Activated B cell treated with CpG ODN at 0.5 μM for 24 hours (primary cell): ENCODE measurements around the gene OSBPL3. TPM values are rescaled to one million over a fixed set of nuclear protein-coding genes. Genes with fewer than 3 reads are reported as not detected.

Experiments used
- ATAC-seq: fragments of 200-7000 bp; cut with Tn5 transposase; one replicate; pipeline ENCODE4 v1.10.0; 2021; ENCODE audit warnings: low read depth, mild to moderate bottlenecking, moderate library complexity
- CTCF ChIA-PET: fragments of 350-600 bp; sonication (Branson Sonifier 250); formaldehyde crosslinking; loops from one replicate; lab custom pipeline; 2021; ENCODE audit warnings: antibody characterized with exemption; lab: Charles Lee
- POLR2A ChIA-PET: fragments of 350-600 bp; sonication (Branson Sonifier 250); formaldehyde crosslinking; loops from one replicate; lab custom pipeline; 2021; ENCODE audit warnings: antibody characterized with exemption; lab: Charles Lee
- DNase-seq: peaks from one replicate; pipeline ENCODE4 v3.0.0; 2022
- H3K27ac Mint-ChIP-seq: one replicate; pipeline ENCODE4 v1.8.0; 2020; ENCODE audit warnings: mixed read lengths
- H3K27me3 Mint-ChIP-seq: one replicate; pipeline ENCODE4 v1.8.0; 2021; ENCODE audit warnings: mixed read lengths
- H3K36me3 Mint-ChIP-seq: one replicate; pipeline ENCODE4 v1.8.0; 2021; ENCODE audit warnings: low read depth, mixed read lengths
- H3K4me1 Mint-ChIP-seq: one replicate; pipeline ENCODE4 v1.8.0; 2021; ENCODE audit warnings: mixed read lengths
- H3K4me3 Mint-ChIP-seq: one replicate; pipeline ENCODE4 v1.8.0; 2020; ENCODE audit warnings: mild to moderate bottlenecking, mixed read lengths
- H3K9me3 Mint-ChIP-seq: one replicate; pipeline ENCODE4 v1.8.0; 2020; ENCODE audit warnings: mixed read lengths
- intact Hi-C: fragments of 100-400 bp; cut with micrococcal nuclease; formaldehyde crosslinking; loops from one replicate; pipeline ENCODE4 v1.15.1; 2024
- total RNA-seq: library from RNA; stranded (reverse); gene quantifications from 2 replicates; pipeline ENCODE4 v1.2.3, GENCODE V29; 2022
- TF ChIP-seq, protein P1 (sequence below): fragments of 200-600 bp; IDR thresholded peaks from one replicate; pipeline ENCODE4 v1.8.0; 2022; ENCODE audit warnings: antibody characterized with exemption, mild to moderate bottlenecking

OSBPL3 gene
- total RNA-seq, 1 donor from 2014 or later, result 33.3 TPM

DNA sequence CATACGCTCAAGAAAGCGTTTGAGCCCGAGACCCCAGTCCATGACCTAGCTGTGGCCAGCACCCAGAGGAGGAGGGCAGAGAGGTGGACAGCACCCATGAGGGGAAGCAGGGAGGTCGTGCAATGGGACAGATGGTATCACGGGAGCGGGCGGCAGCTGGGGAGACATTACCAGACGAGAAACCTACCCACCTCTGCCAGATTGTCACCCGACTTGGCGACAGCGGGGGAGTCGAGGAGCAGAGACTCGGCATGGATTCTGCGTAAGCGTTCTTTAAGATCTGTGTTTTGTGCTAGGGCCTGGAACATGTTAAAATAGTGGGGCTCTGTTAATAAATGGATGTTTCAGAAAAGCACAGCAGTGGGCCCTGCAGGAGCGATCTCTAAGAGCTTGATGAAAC lies 131.1 kb downstream of the OSBPL3 start:
- H3K36me3 Mint-ChIP-seq, result peaks cover 36% of the 10 kb centered on the region
- ChIA-PET CTCF (no interaction called here), POLR2A (interaction anchor here (1.0 to 1.3 kb wide), 2 partner anchors 28 to 131 kb away, joined by 3 to 7 read pairs; no protein-coding TSS in a partner anchor)
- no peak overlapping the region for H3K4me3 Mint-ChIP-seq
- TF ChIP-seq, protein P1, sequence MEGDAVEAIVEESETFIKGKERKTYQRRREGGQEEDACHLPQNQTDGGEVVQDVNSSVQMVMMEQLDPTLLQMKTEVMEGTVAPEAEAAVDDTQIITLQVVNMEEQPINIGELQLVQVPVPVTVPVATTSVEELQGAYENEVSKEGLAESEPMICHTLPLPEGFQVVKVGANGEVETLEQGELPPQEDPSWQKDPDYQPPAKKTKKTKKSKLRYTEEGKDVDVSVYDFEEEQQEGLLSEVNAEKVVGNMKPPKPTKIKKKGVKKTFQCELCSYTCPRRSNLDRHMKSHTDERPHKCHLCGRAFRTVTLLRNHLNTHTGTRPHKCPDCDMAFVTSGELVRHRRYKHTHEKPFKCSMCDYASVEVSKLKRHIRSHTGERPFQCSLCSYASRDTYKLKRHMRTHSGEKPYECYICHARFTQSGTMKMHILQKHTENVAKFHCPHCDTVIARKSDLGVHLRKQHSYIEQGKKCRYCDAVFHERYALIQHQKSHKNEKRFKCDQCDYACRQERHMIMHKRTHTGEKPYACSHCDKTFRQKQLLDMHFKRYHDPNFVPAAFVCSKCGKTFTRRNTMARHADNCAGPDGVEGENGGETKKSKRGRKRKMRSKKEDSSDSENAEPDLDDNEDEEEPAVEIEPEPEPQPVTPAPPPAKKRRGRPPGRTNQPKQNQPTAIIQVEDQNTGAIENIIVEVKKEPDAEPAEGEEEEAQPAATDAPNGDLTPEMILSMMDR, result no peak
- H3K9me3 Mint-ChIP-seq, result no peaks in the 10 kb centered on the region
- no peak for ATAC-seq
- no peaks in the 10 kb centered on the region for H3K27me3 Mint-ChIP-seq
- intact Hi-C loops, result no loop called here
- H3K4me1 Mint-ChIP-seq, result peaks cover 22% of the 10 kb centered on the region
- DNase-seq, result no peak
- H3K27ac Mint-ChIP-seq, result no peak overlapping the region

DNA sequence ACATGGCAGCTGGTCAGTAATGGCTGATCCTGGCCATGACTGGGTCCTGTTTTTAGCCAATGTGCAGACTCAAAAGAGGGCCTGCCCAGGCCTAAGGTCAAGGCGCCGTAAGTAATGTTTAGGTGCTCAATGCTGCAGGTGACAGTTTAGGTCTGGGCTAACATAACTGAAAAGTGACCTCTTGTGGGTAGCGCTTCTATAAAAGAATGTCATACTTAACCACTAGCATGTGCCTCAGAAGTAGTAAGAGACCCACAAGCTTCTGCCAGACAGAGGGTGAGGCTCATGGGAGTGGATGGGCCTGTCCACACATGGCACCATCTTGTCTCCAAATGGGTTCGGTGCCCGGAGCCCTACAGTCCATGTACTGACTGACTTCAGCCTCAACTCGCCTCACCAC lies 132.2 kb downstream of the OSBPL3 start:
- ChIA-PET POLR2A (interaction anchor here (1.0 kb wide), 1 partner anchor 27 kb away, joined by 3 read pairs; no protein-coding TSS in a partner anchor), CTCF (interaction anchor here (2.0 kb wide), 1 partner anchor 27 kb away, joined by 5 read pairs; no protein-coding TSS in a partner anchor)
- Mint-ChIP-seq H3K27me3 (no peaks in the 10 kb centered on the region), H3K4me3 (no peak overlapping the region), H3K36me3 (peaks cover 36% of the 10 kb centered on the region), H3K4me1 (peaks cover 33% of the 10 kb centered on the region), H3K9me3 (no peaks in the 10 kb centered on the region), H3K27ac (no peak overlapping the region)
- DNase-seq (no peak), ATAC-seq (no peak)
- intact Hi-C loops, result loop anchor here (1.0 kb wide), 1 partner anchor 26 kb away; no protein-coding TSS in a partner anchor
- TF ChIP-seq, protein P1, result no peak

DNA sequence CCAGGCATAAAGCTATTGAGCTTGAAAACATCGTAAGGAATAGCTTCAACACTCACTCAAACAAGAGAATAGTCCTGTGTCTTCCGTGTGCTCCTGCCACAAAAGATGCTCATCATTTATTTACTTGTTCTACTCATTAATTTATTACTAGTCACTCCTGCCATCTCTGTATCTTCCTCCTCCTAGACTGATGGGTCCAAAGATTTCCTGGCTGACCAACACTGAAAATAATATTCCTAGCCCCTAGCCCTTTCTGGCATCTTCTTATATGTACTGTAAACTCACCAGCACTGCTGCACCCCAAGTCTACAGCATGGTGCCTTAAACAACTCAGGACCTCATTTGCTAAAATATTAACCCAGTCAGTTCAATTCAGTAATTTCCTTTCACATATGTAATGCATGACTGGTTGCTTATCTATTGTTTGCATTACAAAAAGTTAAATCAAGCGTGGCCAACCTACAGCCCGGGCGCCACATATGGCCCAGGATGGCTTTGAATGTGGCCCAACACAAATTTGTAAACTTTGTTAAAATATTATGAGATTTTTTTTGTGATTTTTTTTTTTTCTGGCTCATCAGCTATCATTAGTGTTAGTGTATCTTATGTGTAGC lies 136.1 kb downstream of the OSBPL3 start:
- TF ChIP-seq, protein P1, result no peak
- peaks cover 17% of the 10 kb centered on the region for H3K36me3 Mint-ChIP-seq
- POLR2A ChIA-PET, result interaction anchor here (1.2 to 3.0 kb wide), 4 partner anchors 11 to 136 kb away, joined by 3 to 17 read pairs (median 8); partner anchors contain the start of gene OSBPL3

DNA sequence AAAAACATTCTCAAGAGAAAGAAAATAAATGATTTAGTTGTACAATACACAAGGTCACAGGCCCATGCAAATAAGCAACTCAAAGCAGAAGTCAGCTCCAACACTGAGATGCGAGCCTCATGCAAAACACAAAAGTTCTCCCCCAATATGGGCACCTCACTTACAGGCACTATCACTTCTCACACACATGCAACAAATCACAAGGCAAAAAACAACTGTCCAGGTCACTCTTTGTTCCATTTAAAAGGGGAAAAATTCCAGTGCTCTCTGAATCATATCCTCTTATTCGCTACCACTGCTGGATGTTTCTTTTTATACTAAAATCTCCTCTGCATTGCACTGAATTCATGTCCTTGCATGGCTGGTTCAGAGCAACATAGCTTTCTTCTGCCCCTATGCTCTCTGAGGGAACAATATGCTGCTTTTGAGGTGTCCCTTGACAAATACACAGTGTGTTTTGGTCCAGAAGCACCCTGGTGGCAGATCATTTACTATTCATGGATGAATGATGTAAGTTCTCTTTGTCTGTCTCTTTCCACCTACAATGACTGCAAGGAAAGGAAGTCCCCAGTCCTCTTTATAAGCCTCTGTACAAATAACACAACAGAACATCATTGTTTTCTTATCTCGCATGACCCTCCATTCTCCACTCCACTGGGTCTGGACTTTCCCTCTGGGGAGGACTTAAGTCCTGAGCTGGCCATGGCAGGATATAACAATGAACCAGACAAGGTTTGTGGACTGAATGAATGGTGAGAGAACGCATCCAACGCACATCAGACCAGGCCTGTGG lies 137.3 kb downstream of the OSBPL3 start:
- no peak for DNase-seq
- H3K4me3 Mint-ChIP-seq, result peak overlapping the region; percentile 50
- POLR2A ChIA-PET, result interaction anchor here (0.6 to 3.0 kb wide), 7 partner anchors 9 to 138 kb away, joined by 3 to 17 read pairs (median 4); partner anchors contain the start of gene OSBPL3

More for the DNA sequence above, 136.1 kb downstream of the OSBPL3 start:
- Mint-ChIP-seq H3K27ac (peak overlapping the region; percentile 87), H3K4me3 (peak overlapping the region; percentile 1), H3K27me3 (no peaks in the 10 kb centered on the region), H3K9me3 (no peaks in the 10 kb centered on the region), H3K4me1 (peaks cover 44% of the 10 kb centered on the region)
- DNase-seq (no peak), ATAC-seq (no peak)
- intact Hi-C loops, result loop anchor here (1.0 kb wide), 1 partner anchor 8 kb away; no protein-coding TSS in a partner anchor
- CTCF ChIA-PET, result interaction anchor here (0.6 to 1.3 kb wide), 2 partner anchors 23 to 226 kb away, joined by 3 to 4 read pairs; no protein-coding TSS in a partner anchor

More for the DNA sequence above, 137.3 kb downstream of the OSBPL3 start:
- intact Hi-C loops, result no loop called here
- CTCF ChIA-PET, result interaction anchor here (1.2 to 1.6 kb wide), 4 partner anchors 20 to 137 kb away, joined by 3 to 6 read pairs (median 4); no protein-coding TSS in a partner anchor
- Mint-ChIP-seq H3K27me3 (no peaks in the 10 kb centered on the region), H3K4me1 (peaks cover 57% of the 10 kb centered on the region), H3K36me3 (peaks cover 16% of the 10 kb centered on the region), H3K9me3 (no peaks in the 10 kb centered on the region), H3K27ac (peak overlapping the region; percentile 87)
- peak; percentile 81 for ATAC-seq
- TF ChIP-seq, protein P1, result no peak
